HepG2 (cell line): ENCODE data around the gene TSHZ2. TPM values are rescaled to one million over a fixed set of nuclear protein-coding genes. Genes with fewer than 3 reads are reported as not detected.
A peak's percentile ranks its signal among the peaks of the same experiment; 100 is the strongest.

Experiments
- ATAC-seq: fragments of 200-7000 bp; cut with Tn5 transposase; 3 replicates; pipeline ENCODE4 v1.9.1; 2020; ENCODE audit warnings: mild to moderate bottlenecking, moderate library complexity
- BruUV-seq: library from RNA; stranded (reverse); fragments of 400-500 nt; replicated peaks from 2 replicates; lab custom pipeline; 2021; lab: Mats Ljungman, UMichigan
- CTCF ChIA-PET: fragments of 300-600 bp; formaldehyde crosslinking; extraction: SDS; loops from one replicate; lab custom pipeline; 2021; ENCODE audit warnings: low total read pairs, inconsistent platforms, low intra/inter-chr PET ratio; lab: Yijun Ruan, JAX
- POLR2A ChIA-PET: fragments of 350-600 bp; sonication (Branson Sonifier 250); formaldehyde crosslinking; loops from one replicate; lab custom pipeline; 2020; ENCODE audit warnings: antibody characterized with exemption, inconsistent platforms; lab: Yijun Ruan, JAX
- DNase-seq: peaks from one replicate; pipeline ENCODE4 v3.0.0-alpha.2; 2015; ENCODE audit warnings: low spot score
- FAIRE-seq: peaks from 3 replicates; lab custom pipeline; 2011; peaks lifted over from hg19 to GRCh38; lab: Jason Lieb, UNC
- H2AFZ ChIP-seq: one replicate; pipeline ENCODE4 v1.6.1; 2011; ENCODE audit warnings: low read length, inconsistent platforms
- H3K27ac ChIP-seq: fragments of 300-600 bp; 3 replicates; pipeline ENCODE4 v1.8.0; 2011; ENCODE audit warnings: mixed run types, mild to moderate bottlenecking, mixed read lengths, low read length, inconsistent platforms; ENCODE audit not compliant: insufficient read depth; ENCODE audit errors: extremely low read length
- H3K27me3 ChIP-seq, 2 experiments: fragments of 200-600 bp in 1 of 2; 2 replicates in 1 of 2; 3 replicates in 1 of 2; pipeline versions ENCODE4 v1.6.0 to v1.8.0; 2011; ENCODE audit warnings: low read length in 2 of 2, mild to moderate bottlenecking in 2 of 2, moderate library complexity in 2 of 2, inconsistent platforms in 1 of 2; ENCODE audit not compliant: insufficient read depth in 2 of 2, control insufficient read depth in 1 of 2
- H3K36me3 ChIP-seq, 2 experiments: fragments of 200-600 bp in 1 of 2; replicated peaks in 1 of 2; 2 replicates in 1 of 2; 3 replicates in 1 of 2; pipeline versions ENCODE4 v1.5.1 to v1.8.0; 2011; ENCODE audit warnings: low read length in 2 of 2, inconsistent platforms in 1 of 2; ENCODE audit not compliant: insufficient read depth in 2 of 2, control insufficient read depth in 1 of 2
- H3K4me1 ChIP-seq: 2 replicates; pipeline ENCODE4 v1.5.1; 2012; ENCODE audit warnings: low read length, inconsistent platforms; ENCODE audit not compliant: insufficient read depth
- H3K4me2 ChIP-seq: 2 replicates; pipeline ENCODE4 v1.6.0; 2011; ENCODE audit warnings: low read depth, low read length, inconsistent platforms
- H3K4me3 ChIP-seq, 3 experiments: fragments of 200-600 bp in 1 of 3; sonication (generic), shearing (Covaris generic) in 1 of 3; replicated peaks in 1 of 3; 2 replicates each; pipeline ENCODE4 v1.5.1; 2011 to 2016; ENCODE audit warnings: low read length in 3 of 3, inconsistent platforms in 2 of 3, low read depth in 2 of 3, mild to moderate bottlenecking in 2 of 3, control low read depth in 1 of 3, mixed read lengths in 1 of 3; ENCODE audit not compliant: insufficient read depth in 1 of 3
- H3K79me2 ChIP-seq: one replicate; pipeline ENCODE4 v1.6.1; 2011; ENCODE audit warnings: low read length, inconsistent platforms; ENCODE audit not compliant: insufficient read depth
- H3K9ac ChIP-seq: 2 replicates; pipeline ENCODE4 v1.6.0; 2011; ENCODE audit warnings: mild to moderate bottlenecking, low read depth, low read length, inconsistent platforms; ENCODE audit not compliant: insufficient read depth
- H3K9me3 ChIP-seq: 2 replicates; pipeline ENCODE4 v1.5.1; 2012; ENCODE audit warnings: mild to moderate bottlenecking, low read length
- H4K20me1 ChIP-seq: 2 replicates; pipeline ENCODE4 v1.6.0; 2011; ENCODE audit warnings: inconsistent platforms, mild to moderate bottlenecking, low read length, moderate library complexity; ENCODE audit not compliant: insufficient read depth
- CENPX ChIP-seq: sonication (generic); formaldehyde crosslinking; IDR thresholded peaks from 2 replicates; pipeline ENCODE4 v1.9.0; 2021; ENCODE audit warnings: mild to moderate bottlenecking, missing genetic modification reagents, moderate library complexity
- CTCF ChIP-seq: sonication (generic); formaldehyde crosslinking; IDR thresholded peaks from 2 replicates; pipeline ENCODE4 v1.5.0; 2020; ENCODE audit warnings: mild to moderate bottlenecking, missing genetic modification reagents, moderate library complexity
- HNRNPK ChIP-seq: fragments of 200-400 bp; formaldehyde crosslinking; IDR thresholded peaks from 2 replicates; pipeline ENCODE4 v1.6.1; 2018; ENCODE audit warnings: low read length, low read depth, moderate library complexity, mild to moderate bottlenecking; ENCODE audit not compliant: poor library complexity, severe bottlenecking
- SMC3 ChIP-seq: IDR thresholded peaks from 2 replicates; pipeline ENCODE4 v1.6.1; 2011; ENCODE audit warnings: low read length, improper control_type of control experiment
- STAG1 ChIP-seq: sonication (generic); formaldehyde crosslinking; IDR thresholded peaks from 2 replicates; pipeline ENCODE4 v1.4.0; 2020; ENCODE audit warnings: missing genetic modification reagents
- THAP9 ChIP-seq: sonication (generic); formaldehyde crosslinking; IDR thresholded peaks from 2 replicates; pipeline ENCODE4; 2020; ENCODE audit warnings: missing genetic modification reagents, mild to moderate bottlenecking, borderline replicate concordance
- YEATS4 ChIP-seq: sonication (generic); formaldehyde crosslinking; IDR thresholded peaks from 2 replicates; pipeline ENCODE4 v1.4.0; 2020; ENCODE audit warnings: missing genetic modification reagents, borderline replicate concordance
- ZNF510 ChIP-seq: sonication (generic); formaldehyde crosslinking; IDR thresholded peaks from 2 replicates; pipeline ENCODE4 v1.4.0; 2020; ENCODE audit warnings: low read depth, mild to moderate bottlenecking, missing genetic modification reagents
- ZNF644 ChIP-seq: IDR thresholded peaks from 2 replicates; pipeline ENCODE4 v1.6.1; 2016; ENCODE audit warnings: low read depth
- WGBS: methylation state at CpG from one replicate; pipeline ENCODE4 v1.1.6; 2017; ENCODE audit warnings: low lambda C conversion rate; 5-methylcytosine and 5-hydroxymethylcytosine counted together
- in situ Hi-C: cut with HindIII; loops from 2 replicates; pipeline ENCODE4 v1.10.0; 2017; ENCODE audit warnings: low pct_unique_long_range_greater_than_20kb; ENCODE audit not compliant: extremely low pct_ligation_motif_present
- intact Hi-C: fragments of 100-400 bp; cut with micrococcal nuclease; formaldehyde crosslinking; loops from one replicate; pipeline ENCODE4 v1.10.0; 2022; ENCODE audit not compliant: unreplicated experiment
- polyA plus RNA-seq, 8 experiments: library from polyadenylated mRNA; depleted of rRNA in 3 of 8; stranded (reverse) in 7 of 8; unstranded in 1 of 8; fragments of >200 nt; fragmentation: Illumina TruSeq in 4 of 8; extraction: Trizol in 4 of 8; gene quantifications; 2 replicates each; pipeline versions ENCODE4 v1.2.1 to v1.2.3, GENCODE V29; 2011 to 2016; ENCODE audit warnings: low read depth in 4 of 8, missing spikeins in 1 of 8, mixed read lengths in 1 of 8; ENCODE audit not compliant: insufficient read depth in 1 of 8
- total RNA-seq, 5 experiments: library from RNA; depleted of rRNA; stranded (reverse); fragments of >200 nt; fragmentation: Illumina TruSeq; extraction: Trizol; gene quantifications; 2 replicates each; pipeline ENCODE4 v1.2.3, GENCODE V29; 2016; ENCODE audit warnings: low read depth in 1 of 5

TSHZ2 gene
- total and polyA plus RNA-seq, 2 of the 13 experiments (the other 11 are each of a cell fraction or from before 2014, with no cell fraction given), result 0.01 TPM; not detected in 1

GRCh38 chr20:53020376-53020775 lies 48.2 kb downstream of the TSHZ2 start:
- in situ Hi-C loops (no loop called here), intact Hi-C loops (no loop called here)
- no peak overlapping the region for H3K27ac ChIP-seq
- no peak overlapping the region for H2AFZ ChIP-seq
- TF ChIP-seq ZNF510 (CRISPR knock-in tag) (no peak), YEATS4 (CRISPR knock-in tag) (0 out of 2 replicates have a peak, but pooled peaks have one; percentile 28)
- no peak for DNase-seq
- CTCF ChIA-PET, result interaction anchor here (0.7 kb wide), 1 partner anchor 196 kb away, joined by 4 read pairs; no protein-coding TSS in a partner anchor
- no peaks in the 10 kb centered on the region for H3K79me2 ChIP-seq
- H3K9me3 ChIP-seq, result no peaks in the 10 kb centered on the region
- H3K27me3 ChIP-seq, result no peaks in the 10 kb centered on the region
- no peaks in the 10 kb centered on the region for H3K36me3 ChIP-seq
- H4K20me1 ChIP-seq, result no peaks in the 10 kb centered on the region
- FAIRE-seq, result no peak
- H3K4me2 ChIP-seq, result no peak overlapping the region
- no peak for ATAC-seq
- POLR2A ChIA-PET, result no interaction called here
- H3K9ac ChIP-seq, result no peak overlapping the region
- no peak overlapping the region for H3K4me3 ChIP-seq
- H3K4me1 ChIP-seq, result no peaks in the 10 kb centered on the region
- BruUV-seq, result no TSS peak
- WGBS, result 28% methylated on average over 4 of the region's 4 CpGs

GRCh38 chr20:53020834-53021233 lies 48.7 kb downstream of the TSHZ2 start:
- in situ Hi-C loops, result no loop called here
- ATAC-seq, result peak; percentile 71
- WGBS, result 29% methylated on average over 2 of the region's 2 CpGs

More at GRCh38 chr20:53020834-53021233, 48.7 kb downstream of the TSHZ2 start:
- CTCF ChIA-PET, result interaction anchor here (0.7 kb wide), 1 partner anchor 196 kb away, joined by 4 read pairs; no protein-coding TSS in a partner anchor
- TF ChIP-seq THAP9 (no peak), CTCF (CRISPR knock-in tag) (peak; percentile 46), STAG1 (CRISPR knock-in tag) (peak; percentile 75), ZNF644 (CRISPR knock-in tag) (peak; percentile 33; the same call in 1 of the 2 replicates), SMC3 (peak; percentile 71; the same call in 1 of the 2 replicates), HNRNPK (peak; percentile 17), CENPX (CRISPR knock-in tag) (no peak)
- TF ChIP-seq, all 625 proteins: peak for 5
- Histone ChIP-seq H3K36me3 (no peaks in the 10 kb centered on the region), H4K20me1 (no peaks in the 10 kb centered on the region), H3K9ac (no peak overlapping the region), H3K27me3 (no peaks in the 10 kb centered on the region), H3K4me3 (no peak overlapping the region), H3K79me2 (no peaks in the 10 kb centered on the region), H3K4me1 (no peaks in the 10 kb centered on the region), H3K9me3 (no peaks in the 10 kb centered on the region), H2AFZ (no peak overlapping the region), H3K4me2 (no peak overlapping the region), H3K27ac (no peak overlapping the region)
- FAIRE-seq (no peak), DNase-seq (peak; percentile 10)
- no TSS peak for BruUV-seq
- POLR2A ChIA-PET, result no interaction called here
- intact Hi-C loops, result loop anchor here (1.0 kb wide), 1 partner anchor 196 kb away; no protein-coding TSS in a partner anchor
